HepG2 (cell line): ENCODE measurements around the gene IGSF21. TPM values are rescaled to one million over a fixed set of nuclear protein-coding genes. Genes with fewer than 3 reads are reported as not detected.

ENCODE experiments used
- ATF2 ChIP-seq: sonication (generic); formaldehyde crosslinking; IDR thresholded peaks from 2 replicates; pipeline ENCODE4 v1.4.0; 2020; ENCODE audit warnings: missing genetic modification reagents
- CREB1 ChIP-seq, 2 experiments: fragments of 450-650 bp in 1 of 2; IDR thresholded peaks; 2 replicates each; pipeline ENCODE4 v1.6.1; 2016 to 2017; ENCODE audit warnings: control low read depth in 1 of 2, mild to moderate bottlenecking in 1 of 2, missing compliant biosample characterization in 1 of 2, missing genetic modification characterization in 1 of 2
- HNF4G ChIP-seq, 2 experiments: sonication (generic) in 1 of 2; formaldehyde crosslinking in 1 of 2; IDR thresholded peaks; 2 replicates each; pipeline versions ENCODE4 v1.4.0 to v1.6.1; 2011 to 2020; ENCODE audit warnings: borderline replicate concordance in 2 of 2, low read depth in 2 of 2, mild to moderate bottlenecking in 2 of 2, low read length in 1 of 2, missing genetic modification reagents in 1 of 2, moderate library complexity in 1 of 2
- MATR3 ChIP-seq: sonication (generic); formaldehyde crosslinking; IDR thresholded peaks from 2 replicates; pipeline ENCODE4 v1.4.0; 2020; ENCODE audit warnings: missing genetic modification reagents
- MBNL3 ChIP-seq: fragments of 250-450 bp; sonication (Bioruptor Pico); conservative IDR thresholded peaks from 2 replicates; pipeline ENCODE4 v1.8.0; 2022; ENCODE audit warnings: mild to moderate bottlenecking, inconsistent platforms
- MIER2 ChIP-seq: IDR thresholded peaks from 2 replicates; pipeline ENCODE4 v1.6.1; 2016; ENCODE audit warnings: missing biosample characterization, missing genetic modification reagents
- NCOR1 ChIP-seq: fragments of 200-600 bp; sonication (generic); IDR thresholded peaks from 2 replicates; pipeline ENCODE4 v1.7.0; 2017; ENCODE audit warnings: antibody characterized with exemption, low read length, borderline replicate concordance
- NFKBIZ ChIP-seq: IDR thresholded peaks from 2 replicates; pipeline ENCODE4 v1.6.1; 2018; ENCODE audit warnings: missing genetic modification reagents, missing compliant biosample characterization
- PATZ1 ChIP-seq: sonication (generic); formaldehyde crosslinking; IDR thresholded peaks from 2 replicates; pipeline ENCODE4 v1.4.0; 2020; ENCODE audit warnings: missing genetic modification reagents
- RARA ChIP-seq: IDR thresholded peaks from 2 replicates; pipeline ENCODE4 v1.6.1; 2016; ENCODE audit warnings: missing genetic modification reagents, missing compliant biosample characterization
- SALL1 ChIP-seq: sonication (generic); formaldehyde crosslinking; IDR thresholded peaks from 2 replicates; pipeline ENCODE4 v1.8.0; 2022; ENCODE audit warnings: mild to moderate bottlenecking, missing genetic modification reagents
- SOX13 ChIP-seq, 3 experiments: fragments of 450-650 bp in 1 of 3; sonication (generic) in 1 of 3; formaldehyde crosslinking in 1 of 3; IDR thresholded peaks in 2 of 3; conservative IDR thresholded peaks in 1 of 3; 2 replicates each; pipeline versions ENCODE4 v1.5.0 to v1.6.1; 2016 to 2020; ENCODE audit warnings: antibody characterized with exemption in 1 of 3, mild to moderate bottlenecking in 1 of 3, missing compliant biosample characterization in 1 of 3, missing genetic modification reagents in 1 of 3, moderate library complexity in 1 of 3
- SOX6 ChIP-seq, 2 experiments: fragments of 450-650 bp in 1 of 2; sonication (generic) in 1 of 2; formaldehyde crosslinking in 1 of 2; IDR thresholded peaks; 2 replicates each; pipeline versions ENCODE4 v1.4.0 to v1.6.1; 2017 to 2020; ENCODE audit warnings: antibody characterized with exemption in 1 of 2, mild to moderate bottlenecking in 1 of 2, missing genetic modification reagents in 1 of 2
- ZFY ChIP-seq: sonication (generic); formaldehyde crosslinking; IDR thresholded peaks from 2 replicates; pipeline ENCODE4 v1.4.0; 2020; ENCODE audit warnings: missing genetic modification reagents
- ZNF17 ChIP-seq: sonication (generic); formaldehyde crosslinking; IDR thresholded peaks from 2 replicates; pipeline ENCODE4 v1.5.0; 2020; ENCODE audit warnings: mild to moderate bottlenecking, missing genetic modification reagents
- ZNF614 ChIP-seq: IDR thresholded peaks from 2 replicates; pipeline ENCODE4 v1.6.1; 2018; ENCODE audit warnings: missing biosample characterization, missing genetic modification reagents, inconsistent platforms, borderline replicate concordance
- polyA plus RNA-seq, 8 experiments: library from polyadenylated mRNA; depleted of rRNA in 3 of 8; stranded (reverse) in 7 of 8; unstranded in 1 of 8; fragments of >200 nt; fragmentation: Illumina TruSeq in 4 of 8; extraction: Trizol in 4 of 8; gene quantifications; 2 replicates each; pipeline versions ENCODE4 v1.2.1 to v1.2.3, GENCODE V29; 2011 to 2016; ENCODE audit warnings: low read depth in 4 of 8, missing spikeins in 1 of 8, mixed read lengths in 1 of 8; ENCODE audit not compliant: insufficient read depth in 1 of 8
- total RNA-seq, 5 experiments: library from RNA; depleted of rRNA; stranded (reverse); fragments of >200 nt; fragmentation: Illumina TruSeq; extraction: Trizol; gene quantifications; 2 replicates each; pipeline ENCODE4 v1.2.3, GENCODE V29; 2016; ENCODE audit warnings: low read depth in 1 of 5
- TF ChIP-seq, protein P1 (sequence below): sonication (generic); formaldehyde crosslinking; IDR thresholded peaks from 2 replicates; pipeline ENCODE4 v1.5.1; 2020; ENCODE audit warnings: mild to moderate bottlenecking, moderate library complexity, missing genetic modification reagents
- TF ChIP-seq, protein P2 (sequence below): sonication (generic); formaldehyde crosslinking; IDR thresholded peaks from 2 replicates; pipeline ENCODE4 v1.4.0; 2020; ENCODE audit warnings: missing genetic modification reagents
- TF ChIP-seq, protein P3 (sequence below): sonication (generic); formaldehyde crosslinking; IDR thresholded peaks from 2 replicates; pipeline ENCODE4 v1.5.0; 2020; ENCODE audit warnings: missing genetic modification reagents, mild to moderate bottlenecking, borderline replicate concordance

IGSF21 gene
- total and polyA plus RNA-seq, 2 of the 13 experiments (the other 11 are each of a cell fraction or from before 2014, with no cell fraction given), result not detected

GRCh38 chr1:18128298-18128697, 20.7 kb downstream of the IGSF21 start (continued):
- TF ChIP-seq, protein P1, sequence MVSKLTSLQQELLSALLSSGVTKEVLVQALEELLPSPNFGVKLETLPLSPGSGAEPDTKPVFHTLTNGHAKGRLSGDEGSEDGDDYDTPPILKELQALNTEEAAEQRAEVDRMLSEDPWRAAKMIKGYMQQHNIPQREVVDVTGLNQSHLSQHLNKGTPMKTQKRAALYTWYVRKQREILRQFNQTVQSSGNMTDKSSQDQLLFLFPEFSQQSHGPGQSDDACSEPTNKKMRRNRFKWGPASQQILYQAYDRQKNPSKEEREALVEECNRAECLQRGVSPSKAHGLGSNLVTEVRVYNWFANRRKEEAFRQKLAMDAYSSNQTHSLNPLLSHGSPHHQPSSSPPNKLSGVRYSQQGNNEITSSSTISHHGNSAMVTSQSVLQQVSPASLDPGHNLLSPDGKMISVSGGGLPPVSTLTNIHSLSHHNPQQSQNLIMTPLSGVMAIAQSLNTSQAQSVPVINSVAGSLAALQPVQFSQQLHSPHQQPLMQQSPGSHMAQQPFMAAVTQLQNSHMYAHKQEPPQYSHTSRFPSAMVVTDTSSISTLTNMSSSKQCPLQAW (CRISPR knock-in tag), result peak; percentile 26; the same call in 1 of the 2 replicates
- peak; percentile 85 for TF ChIP-seq HNF4G (IDR thresholded peaks at IDR 0.05; ENCODE audit: borderline replicate concordance, low read depth, low read length)
- TF ChIP-seq HNF4G (CRISPR knock-in tag; IDR thresholded peaks at IDR 0.05; ENCODE audit: borderline replicate concordance, low read depth), result 0 out of 2 replicates have a peak, but pooled peaks have one; percentile 72
- TF ChIP-seq SOX6 (IDR thresholded peaks at IDR 0.05), result no peak
- TF ChIP-seq SOX6 (CRISPR knock-in tag; IDR thresholded peaks at IDR 0.05), result 0 out of 2 replicates have a peak, but pooled peaks have one; percentile 29
- no peak for TF ChIP-seq MATR3 (CRISPR knock-in tag)
- TF ChIP-seq NFKBIZ, result peak; percentile 64; the same call in 1 of the 2 replicates
- TF ChIP-seq ZNF17 (CRISPR knock-in tag), result no peak
- no peak for TF ChIP-seq CREB1 (IDR thresholded peaks at IDR 0.05)
- peak; percentile 21; the same call in 1 of the 2 replicates for TF ChIP-seq CREB1 (CRISPR knock-in tag; IDR thresholded peaks at IDR 0.05)
- peak; percentile 63; the same call in 1 of the 2 replicates for TF ChIP-seq SALL1
- TF ChIP-seq ZNF614 (CRISPR knock-in tag), result no peak
- 0 out of 2 replicates have a peak, but pooled peaks have one; percentile 29 for TF ChIP-seq MIER2 (CRISPR knock-in tag)
- TF ChIP-seq SOX13 (IDR thresholded peaks at IDR 0.05), result no peak
- TF ChIP-seq SOX13 (CRISPR knock-in tag; conservative IDR thresholded peaks at IDR 0.05 in 1 of 2, IDR thresholded peaks at IDR 0.05 in 1 of 2), result peak in 1 of 2 experiments; percentile 29; a peak in 1 of 4 replicates
- TF ChIP-seq, protein P2, sequence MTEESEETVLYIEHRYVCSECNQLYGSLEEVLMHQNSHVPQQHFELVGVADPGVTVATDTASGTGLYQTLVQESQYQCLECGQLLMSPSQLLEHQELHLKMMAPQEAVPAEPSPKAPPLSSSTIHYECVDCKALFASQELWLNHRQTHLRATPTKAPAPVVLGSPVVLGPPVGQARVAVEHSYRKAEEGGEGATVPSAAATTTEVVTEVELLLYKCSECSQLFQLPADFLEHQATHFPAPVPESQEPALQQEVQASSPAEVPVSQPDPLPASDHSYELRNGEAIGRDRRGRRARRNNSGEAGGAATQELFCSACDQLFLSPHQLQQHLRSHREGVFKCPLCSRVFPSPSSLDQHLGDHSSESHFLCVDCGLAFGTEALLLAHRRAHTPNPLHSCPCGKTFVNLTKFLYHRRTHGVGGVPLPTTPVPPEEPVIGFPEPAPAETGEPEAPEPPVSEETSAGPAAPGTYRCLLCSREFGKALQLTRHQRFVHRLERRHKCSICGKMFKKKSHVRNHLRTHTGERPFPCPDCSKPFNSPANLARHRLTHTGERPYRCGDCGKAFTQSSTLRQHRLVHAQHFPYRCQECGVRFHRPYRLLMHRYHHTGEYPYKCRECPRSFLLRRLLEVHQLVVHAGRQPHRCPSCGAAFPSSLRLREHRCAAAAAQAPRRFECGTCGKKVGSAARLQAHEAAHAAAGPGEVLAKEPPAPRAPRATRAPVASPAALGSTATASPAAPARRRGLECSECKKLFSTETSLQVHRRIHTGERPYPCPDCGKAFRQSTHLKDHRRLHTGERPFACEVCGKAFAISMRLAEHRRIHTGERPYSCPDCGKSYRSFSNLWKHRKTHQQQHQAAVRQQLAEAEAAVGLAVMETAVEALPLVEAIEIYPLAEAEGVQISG (CRISPR knock-in tag), result 0 out of 2 replicates have a peak, but pooled peaks have one; percentile 15
- peak; percentile 62; the same call in 1 of the 2 replicates for TF ChIP-seq ZFY
- peak; percentile 56 for TF ChIP-seq RARA
- TF ChIP-seq, protein P3, sequence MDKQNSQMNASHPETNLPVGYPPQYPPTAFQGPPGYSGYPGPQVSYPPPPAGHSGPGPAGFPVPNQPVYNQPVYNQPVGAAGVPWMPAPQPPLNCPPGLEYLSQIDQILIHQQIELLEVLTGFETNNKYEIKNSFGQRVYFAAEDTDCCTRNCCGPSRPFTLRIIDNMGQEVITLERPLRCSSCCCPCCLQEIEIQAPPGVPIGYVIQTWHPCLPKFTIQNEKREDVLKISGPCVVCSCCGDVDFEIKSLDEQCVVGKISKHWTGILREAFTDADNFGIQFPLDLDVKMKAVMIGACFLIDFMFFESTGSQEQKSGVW, result no peak
- peak; percentile 29; the same call in 1 of the 2 replicates for TF ChIP-seq NCOR1
- TF ChIP-seq PATZ1 (CRISPR knock-in tag), result peak; percentile 90
- TF ChIP-seq ATF2 (CRISPR knock-in tag), result 0 out of 2 replicates have a peak, but pooled peaks have one; percentile 41
- no peak for TF ChIP-seq MBNL3
